GM10266 (cell line): ENCODE results near the gene TYMP.
A peak's percentile ranks its signal among the peaks of the same experiment; 100 is the strongest.

ENCODE experiments used
- DNase-seq: peaks from one replicate; pipeline ENCODE4 v3.0.0; 2012; ENCODE audit errors: extremely low spot score
- TF ChIP-seq, protein P1 (sequence below): IDR thresholded peaks from 2 replicates; pipeline ENCODE4 v1.5.1; 2012; ENCODE audit warnings: mild to moderate bottlenecking, low read depth; ENCODE audit not compliant: control insufficient read depth, insufficient read depth; ENCODE audit errors: missing control alignments

TYMP gene

DNA sequence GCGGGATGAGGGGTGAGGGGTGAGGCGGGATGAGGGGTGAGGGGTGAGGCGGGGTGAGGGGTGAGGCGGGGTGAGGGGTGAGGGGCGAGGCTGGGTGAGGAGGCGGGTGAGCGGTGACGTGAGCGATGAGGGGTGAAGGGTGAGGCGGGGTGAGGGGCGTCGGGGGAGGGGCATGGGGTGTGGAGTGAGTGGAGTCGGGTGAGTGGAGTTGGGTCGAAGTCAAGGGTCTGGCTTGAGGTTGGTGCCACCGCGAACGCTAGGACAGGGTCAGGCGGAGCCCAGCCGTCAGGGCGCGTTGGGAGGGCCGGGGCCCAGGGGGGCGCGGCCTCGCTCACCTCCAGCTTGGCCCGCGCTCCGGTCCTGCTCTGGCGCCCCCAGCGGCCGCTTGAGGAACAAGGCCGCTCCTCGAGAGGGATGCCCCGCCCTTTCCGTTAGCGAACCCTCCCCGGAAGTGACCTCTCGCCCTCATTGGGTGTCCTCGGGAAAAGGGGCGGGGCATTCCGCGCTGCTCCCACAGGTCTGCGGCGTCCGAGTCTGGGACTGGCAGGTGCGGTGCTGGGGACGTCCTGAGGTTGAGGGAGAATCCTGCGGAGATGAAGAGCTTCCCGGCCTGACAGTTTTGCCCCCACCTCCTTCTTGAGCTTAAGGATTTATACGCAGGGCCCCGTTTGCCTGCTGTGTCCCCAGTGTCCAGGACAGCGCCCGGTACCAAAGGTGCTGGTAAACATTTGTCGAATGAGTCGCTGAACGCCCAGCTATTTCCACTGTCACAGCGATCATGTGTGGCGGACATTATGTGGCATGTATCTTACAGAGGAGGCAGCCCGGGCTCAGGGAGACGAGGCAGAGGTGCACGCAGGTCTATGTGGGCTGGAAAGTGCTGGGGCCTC is 33.0 kb upstream of the TYMP start, which contains the start of gene SYCE3:
TSS of gene SYCE3 (minus strand) at position 397 of the 890 bp plus-strand sequence. CDS start 6,514 bp downstream, outside the sequence.
- DNase-seq = peak; percentile 98

DNA sequence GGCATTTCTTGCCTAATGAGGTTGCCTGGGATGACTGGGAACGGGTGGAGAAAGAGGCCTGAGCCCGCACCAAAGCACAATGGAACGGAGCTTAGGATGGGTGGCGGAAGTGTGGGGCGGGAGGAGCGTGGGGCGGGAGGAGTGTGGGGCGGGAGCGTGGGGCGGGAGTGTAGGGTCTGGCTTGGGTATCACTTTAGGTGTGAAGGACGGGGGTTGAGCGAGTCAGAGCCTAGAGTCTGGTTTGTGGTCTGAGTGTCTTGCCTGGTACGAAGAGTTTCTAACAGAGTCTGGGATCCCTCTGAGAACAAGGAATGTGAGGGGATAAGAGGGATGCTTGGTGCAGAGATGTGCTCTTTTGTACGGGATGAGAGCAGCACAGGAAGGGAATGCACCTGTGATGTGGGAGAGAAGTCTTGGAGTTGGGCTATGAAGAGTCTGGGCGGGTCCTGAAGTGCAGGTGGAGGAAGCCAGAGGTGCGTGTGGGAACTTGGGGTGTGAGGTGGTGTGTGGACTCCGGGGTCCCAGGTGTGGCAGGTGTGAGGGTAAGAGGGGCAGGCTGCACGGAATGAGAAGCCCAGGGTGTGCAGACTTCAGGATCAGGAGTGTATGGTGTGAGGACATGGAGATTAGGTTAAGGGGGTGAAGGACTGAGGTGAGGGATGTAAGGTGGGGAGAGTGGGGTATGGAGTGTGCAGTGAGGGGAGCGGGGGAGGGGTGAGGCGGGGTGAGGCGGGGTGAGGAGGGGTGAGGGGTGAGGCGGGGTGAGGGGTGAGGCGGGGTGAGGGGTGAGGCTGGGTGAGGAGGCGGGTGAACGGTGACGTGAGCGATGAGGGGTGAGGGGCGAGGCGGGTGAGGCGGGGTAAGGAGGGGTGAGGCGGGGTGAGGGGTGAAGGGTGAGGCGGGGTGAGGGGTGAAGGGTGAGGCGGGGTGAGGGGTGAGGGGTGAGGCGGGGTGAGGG is 31.9 kb upstream of the TYMP start:
- no peak for DNase-seq
- TF ChIP-seq, protein P1, sequence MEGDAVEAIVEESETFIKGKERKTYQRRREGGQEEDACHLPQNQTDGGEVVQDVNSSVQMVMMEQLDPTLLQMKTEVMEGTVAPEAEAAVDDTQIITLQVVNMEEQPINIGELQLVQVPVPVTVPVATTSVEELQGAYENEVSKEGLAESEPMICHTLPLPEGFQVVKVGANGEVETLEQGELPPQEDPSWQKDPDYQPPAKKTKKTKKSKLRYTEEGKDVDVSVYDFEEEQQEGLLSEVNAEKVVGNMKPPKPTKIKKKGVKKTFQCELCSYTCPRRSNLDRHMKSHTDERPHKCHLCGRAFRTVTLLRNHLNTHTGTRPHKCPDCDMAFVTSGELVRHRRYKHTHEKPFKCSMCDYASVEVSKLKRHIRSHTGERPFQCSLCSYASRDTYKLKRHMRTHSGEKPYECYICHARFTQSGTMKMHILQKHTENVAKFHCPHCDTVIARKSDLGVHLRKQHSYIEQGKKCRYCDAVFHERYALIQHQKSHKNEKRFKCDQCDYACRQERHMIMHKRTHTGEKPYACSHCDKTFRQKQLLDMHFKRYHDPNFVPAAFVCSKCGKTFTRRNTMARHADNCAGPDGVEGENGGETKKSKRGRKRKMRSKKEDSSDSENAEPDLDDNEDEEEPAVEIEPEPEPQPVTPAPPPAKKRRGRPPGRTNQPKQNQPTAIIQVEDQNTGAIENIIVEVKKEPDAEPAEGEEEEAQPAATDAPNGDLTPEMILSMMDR = no peak

More for the DNA sequence above, 33.0 kb upstream of the TYMP start, which contains the start of gene SYCE3:
- TF ChIP-seq, protein P1 = peak; percentile 96

DNA sequence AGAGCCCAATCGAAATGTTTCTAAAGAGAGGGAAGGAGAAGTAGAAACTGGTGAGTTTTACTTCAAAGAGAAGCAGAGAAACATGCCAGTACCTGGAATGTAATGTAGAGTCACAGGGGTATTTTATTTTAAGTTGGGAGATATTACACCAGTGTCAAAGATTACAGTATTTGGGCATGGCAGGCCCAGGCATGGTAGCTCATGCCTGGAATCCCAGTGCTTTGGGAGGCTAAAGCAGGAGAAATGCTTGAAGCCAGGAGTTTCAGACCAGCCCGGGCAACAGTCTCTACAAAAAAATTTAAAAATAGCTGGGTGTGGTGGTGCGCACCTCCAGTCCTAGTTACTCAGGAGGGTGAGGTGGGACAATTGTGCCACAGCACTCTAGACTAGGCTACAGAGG is 30.2 kb upstream of the TYMP start:
- TF ChIP-seq, protein P1 = no peak
- DNase-seq = no peak

DNA sequence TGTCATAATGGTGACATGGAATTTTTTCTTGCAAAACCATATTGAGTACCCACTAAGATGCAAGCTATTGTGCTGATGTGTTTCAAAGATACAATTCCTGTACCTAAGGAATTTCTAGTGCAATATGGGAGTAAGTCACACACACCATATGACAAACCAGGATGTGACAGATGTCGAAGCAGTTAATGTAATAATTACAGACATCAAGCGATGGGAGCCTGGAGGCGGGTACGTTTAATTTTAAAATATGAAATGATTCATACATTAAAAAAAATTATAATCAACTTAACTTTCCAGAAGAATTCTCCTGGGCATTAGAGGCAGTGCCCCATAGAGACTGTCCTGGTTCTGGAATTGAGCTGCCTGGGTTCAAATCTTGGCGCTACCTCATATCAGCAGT is 26.9 kb upstream of the TYMP start:
- DNase-seq = no peak
- TF ChIP-seq, protein P1 = no peak

DNA sequence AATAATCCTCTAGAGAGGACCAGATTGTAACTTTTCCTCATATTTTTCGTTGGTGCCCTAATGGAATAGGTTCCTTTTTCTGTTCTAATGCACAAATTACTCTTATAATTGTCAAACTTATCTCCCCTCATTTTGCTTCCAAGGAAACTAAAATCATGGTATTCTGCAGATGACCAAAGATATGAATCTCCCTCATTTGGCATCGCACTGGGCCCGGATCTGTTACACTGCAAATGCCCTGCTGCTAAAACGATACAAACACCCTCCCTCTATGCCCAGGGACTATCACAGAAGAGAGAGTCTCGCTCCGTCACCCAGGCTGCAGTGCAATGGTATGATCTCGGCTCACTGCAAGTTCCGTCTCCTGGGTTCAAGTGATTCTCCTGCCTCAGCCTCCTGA is 23.5 kb upstream of the TYMP start:
- TF ChIP-seq, protein P1 = no peak
- DNase-seq = no peak

DNA sequence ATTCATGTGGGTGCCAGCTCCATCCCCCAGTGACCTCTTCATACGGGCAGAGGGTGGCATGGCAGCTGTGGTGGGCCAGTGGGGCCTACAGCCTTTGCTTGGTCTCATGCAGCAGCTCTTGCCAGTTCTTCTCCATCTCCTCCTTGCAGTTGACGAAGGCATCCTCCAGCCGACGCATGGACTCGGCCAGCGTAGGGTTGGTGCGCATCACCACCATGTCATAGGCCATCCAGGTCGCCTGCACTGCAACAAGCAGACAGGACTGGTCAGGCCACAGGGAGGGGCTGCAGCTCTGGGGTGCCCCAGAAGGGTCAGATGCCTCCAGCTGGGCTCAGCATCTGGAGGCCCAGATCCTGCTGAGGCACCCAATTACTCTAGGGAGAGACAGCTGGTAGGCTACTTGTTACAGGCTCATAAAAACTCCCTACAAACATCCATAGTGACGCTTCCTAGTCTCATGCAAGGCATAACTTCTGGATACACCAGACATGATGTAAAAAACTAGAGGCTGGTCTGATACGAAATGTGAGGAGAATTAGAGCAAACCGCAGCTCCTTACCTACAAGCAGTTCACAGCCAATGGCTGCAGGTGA is 21.4 kb upstream of the TYMP start:
- DNase-seq = peak; percentile 6

More for the DNA sequence above, 21.4 kb upstream of the TYMP start:
- TF ChIP-seq, protein P1 = no peak
